Chondrocyte (in vitro differentiated cells): ENCODE measurements around the gene MRAS. TPM values are rescaled to one million over a fixed set of nuclear protein-coding genes. Genes with fewer than 3 reads are reported as not detected.

ENCODE experiments used
- DNase-seq: peaks from one replicate; pipeline ENCODE4 v3.0.0; 2021; ENCODE audit warnings: mixed read lengths, low spot score
- H3K27ac Mint-ChIP-seq: one replicate; pipeline ENCODE4 v1.8.0; 2021; ENCODE audit warnings: mild to moderate bottlenecking, moderate library complexity, mixed read lengths; ENCODE audit not compliant: unreplicated experiment
- H3K27me3 Mint-ChIP-seq: 2 replicates; pipeline ENCODE4 v1.8.0; 2021; ENCODE audit warnings: low read depth, mixed read lengths
- H3K36me3 Mint-ChIP-seq: 2 replicates; pipeline ENCODE4 v1.8.0; 2021; ENCODE audit warnings: low read depth, mixed read lengths
- H3K4me1 Mint-ChIP-seq: 2 replicates; pipeline ENCODE4 v1.8.0; 2021; ENCODE audit warnings: low read depth, mild to moderate bottlenecking, mixed read lengths
- H3K4me3 Mint-ChIP-seq: one replicate; pipeline ENCODE4 v1.8.0; 2021; ENCODE audit warnings: mild to moderate bottlenecking, moderate library complexity, mixed read lengths; ENCODE audit not compliant: unreplicated experiment
- H3K9me3 Mint-ChIP-seq: 2 replicates; pipeline ENCODE4 v1.8.0; 2021; ENCODE audit warnings: low read depth, mixed read lengths
- total RNA-seq: library from RNA; stranded (reverse); gene quantifications from 3 replicates; pipeline ENCODE4 v1.2.1, GENCODE V29; 2021
- TF ChIP-seq, protein P1 (sequence below): fragments of 200-600 bp; sonication (generic); IDR thresholded peaks from 2 replicates; pipeline ENCODE4 v1.5.0; 2021; ENCODE audit warnings: antibody characterized with exemption, mild to moderate bottlenecking, moderate library complexity

The MRAS gene
- total RNA-seq, 1 donor from 2014 or later: 68.4 TPM

DNA sequence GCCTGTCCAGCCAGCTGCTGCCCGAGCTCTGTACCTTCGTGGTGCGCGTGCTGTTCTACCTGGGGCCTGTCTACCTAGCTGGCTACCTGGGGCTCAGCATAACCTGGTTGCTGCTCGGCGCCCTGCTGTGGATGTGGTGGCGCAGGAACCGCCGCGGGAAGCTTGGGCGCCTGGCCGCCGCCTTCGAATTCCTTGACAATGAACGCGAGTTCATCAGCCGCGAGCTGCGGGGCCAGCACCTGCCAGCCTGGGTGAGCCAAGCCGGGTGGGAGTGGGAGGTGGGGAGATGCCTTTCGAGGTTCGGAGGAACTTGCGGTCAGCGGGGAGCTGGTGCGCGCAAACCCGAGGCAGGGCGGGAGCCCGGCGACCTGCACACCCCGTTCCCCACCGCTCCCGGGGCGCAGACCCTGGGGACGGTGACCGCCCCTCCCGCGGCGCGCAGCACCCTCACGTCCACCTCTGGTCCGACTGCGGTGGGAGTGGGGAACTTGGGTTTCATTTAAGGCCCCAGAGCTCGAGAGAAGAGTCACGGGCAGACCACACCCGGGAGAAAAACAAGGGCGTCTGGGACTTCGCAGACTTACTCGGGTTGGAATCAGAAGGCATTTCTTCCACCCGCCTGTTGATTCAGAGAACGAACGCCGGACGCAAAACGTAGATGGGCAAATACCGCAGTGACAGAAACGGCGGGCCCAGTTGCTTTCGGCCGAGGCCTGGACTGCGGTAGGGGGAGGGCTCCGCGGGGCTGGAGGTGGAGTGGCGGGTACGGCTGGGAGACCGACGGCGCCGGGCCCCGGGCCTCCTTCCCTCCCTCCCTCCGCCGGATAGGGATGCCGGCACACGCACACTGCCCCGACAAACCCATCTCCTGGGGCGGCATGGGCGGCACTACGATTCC, 86.7 kb downstream of the MRAS start:
- H3K27me3 Mint-ChIP-seq: peaks cover 25% of the 10 kb centered on the region
- no peaks in the 10 kb centered on the region for H3K36me3 Mint-ChIP-seq
- TF ChIP-seq, protein P1, sequence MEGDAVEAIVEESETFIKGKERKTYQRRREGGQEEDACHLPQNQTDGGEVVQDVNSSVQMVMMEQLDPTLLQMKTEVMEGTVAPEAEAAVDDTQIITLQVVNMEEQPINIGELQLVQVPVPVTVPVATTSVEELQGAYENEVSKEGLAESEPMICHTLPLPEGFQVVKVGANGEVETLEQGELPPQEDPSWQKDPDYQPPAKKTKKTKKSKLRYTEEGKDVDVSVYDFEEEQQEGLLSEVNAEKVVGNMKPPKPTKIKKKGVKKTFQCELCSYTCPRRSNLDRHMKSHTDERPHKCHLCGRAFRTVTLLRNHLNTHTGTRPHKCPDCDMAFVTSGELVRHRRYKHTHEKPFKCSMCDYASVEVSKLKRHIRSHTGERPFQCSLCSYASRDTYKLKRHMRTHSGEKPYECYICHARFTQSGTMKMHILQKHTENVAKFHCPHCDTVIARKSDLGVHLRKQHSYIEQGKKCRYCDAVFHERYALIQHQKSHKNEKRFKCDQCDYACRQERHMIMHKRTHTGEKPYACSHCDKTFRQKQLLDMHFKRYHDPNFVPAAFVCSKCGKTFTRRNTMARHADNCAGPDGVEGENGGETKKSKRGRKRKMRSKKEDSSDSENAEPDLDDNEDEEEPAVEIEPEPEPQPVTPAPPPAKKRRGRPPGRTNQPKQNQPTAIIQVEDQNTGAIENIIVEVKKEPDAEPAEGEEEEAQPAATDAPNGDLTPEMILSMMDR: no peak
- no peak overlapping the region for H3K27ac Mint-ChIP-seq
- DNase-seq: no peak
- peaks cover 7% of the 10 kb centered on the region for H3K4me1 Mint-ChIP-seq
- H3K4me3 Mint-ChIP-seq: peak overlapping the region; percentile 72
- H3K9me3 Mint-ChIP-seq: peaks cover 3% of the 10 kb centered on the region

- no peak for DNase-seq
- Mint-ChIP-seq H3K27ac (no peak overlapping the region), H3K9me3 (peaks cover 3% of the 10 kb centered on the region), H3K4me3 (peak overlapping the region; percentile 35), H3K27me3 (peaks cover 25% of the 10 kb centered on the region), H3K36me3 (no peaks in the 10 kb centered on the region), H3K4me1 (peaks cover 14% of the 10 kb centered on the region)
- TF ChIP-seq, protein P1: no peak
These were observed 87.5 kb downstream of the MRAS start for GRCh38 chr3:138435840-138436239.

- DNase-seq: no peak
- Mint-ChIP-seq H3K9me3 (peaks cover 3% of the 10 kb centered on the region), H3K36me3 (no peaks in the 10 kb centered on the region), H3K27ac (no peak overlapping the region), H3K4me1 (peaks cover 25% of the 10 kb centered on the region), H3K4me3 (no peak overlapping the region), H3K27me3 (peaks cover 17% of the 10 kb centered on the region)
- TF ChIP-seq, protein P1: no peak
These were observed 88.9 kb downstream of the MRAS start for GRCh38 chr3:138437281-138437680.

DNA sequence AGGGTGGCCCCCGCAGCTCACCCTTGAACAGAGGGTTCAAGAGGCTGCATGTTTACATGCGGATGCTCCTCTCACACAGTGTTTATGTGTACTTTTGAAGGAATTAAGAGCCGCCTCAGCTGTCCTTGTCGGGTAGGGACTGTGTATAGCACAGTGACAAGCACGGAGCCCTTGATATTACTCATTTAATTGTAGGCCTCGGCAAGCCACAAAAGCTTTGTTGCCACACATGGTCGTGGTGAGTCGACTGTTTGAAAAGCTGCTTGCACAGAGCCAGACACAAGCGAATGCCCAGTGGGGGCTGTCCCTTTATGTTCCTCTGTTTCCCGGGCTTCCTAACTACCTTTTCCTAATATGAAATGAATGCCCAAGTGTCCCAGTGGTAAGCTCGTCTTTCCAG, 90.5 kb downstream of the MRAS start:
- no peak overlapping the region for H3K4me3 Mint-ChIP-seq
- peaks cover 26% of the 10 kb centered on the region for H3K4me1 Mint-ChIP-seq
- H3K27ac Mint-ChIP-seq: no peak overlapping the region
- no peak for DNase-seq
- TF ChIP-seq, protein P1: no peak
- H3K36me3 Mint-ChIP-seq: no peaks in the 10 kb centered on the region
- peaks cover 12% of the 10 kb centered on the region for H3K27me3 Mint-ChIP-seq
- H3K9me3 Mint-ChIP-seq: peaks cover 1% of the 10 kb centered on the region

GRCh38 chr3:138439646-138440045, 91.3 kb downstream of the MRAS start:
- H3K36me3 Mint-ChIP-seq: no peaks in the 10 kb centered on the region
- peak overlapping the region; percentile 46 for H3K27ac Mint-ChIP-seq
- no peaks in the 10 kb centered on the region for H3K9me3 Mint-ChIP-seq
- H3K4me1 Mint-ChIP-seq: peaks cover 26% of the 10 kb centered on the region
- peaks cover 8% of the 10 kb centered on the region for H3K27me3 Mint-ChIP-seq
- DNase-seq: no peak
- H3K4me3 Mint-ChIP-seq: no peak overlapping the region
- TF ChIP-seq, protein P1: no peak
